Right atrium auricular region (tissue), 2 donors: ENCODE data around the gene RNPS1. TPM values are rescaled to one million over a fixed set of nuclear protein-coding genes. Genes with fewer than 3 reads are reported as not detected.

Source experiments
- DNase-seq: peaks from one replicate; pipeline ENCODE4 v3.0.0-alpha.2; 2019; ENCODE audit warnings: low spot score
- H3K27ac ChIP-seq, 2 donors: fragments of 200-600 bp; sonication (generic); 1 replicate in 1 of 2; 2 replicates in 1 of 2; pipeline ENCODE4 v1.5.1; 2016 to 2019
- H3K27me3 ChIP-seq, 2 donors: fragments of 200-600 bp; sonication (generic); one replicate each; pipeline versions ENCODE4 v1.5.1 to v1.6.0; 2017 to 2019
- H3K36me3 ChIP-seq: fragments of 200-600 bp; sonication (generic); one replicate; pipeline ENCODE4 v1.5.1; 2016
- H3K4me1 ChIP-seq, 2 donors: fragments of 200-600 bp; sonication (generic); one replicate each; pipeline versions ENCODE4 v1.5.1 to v1.6.0; 2017 to 2019
- H3K4me3 ChIP-seq, 2 donors: fragments of 200-600 bp; sonication (generic); 1 replicate in 1 of 2; 2 replicates in 1 of 2; pipeline ENCODE4 v1.5.1; 2017 to 2019; ENCODE audit warnings: mild to moderate bottlenecking in 1 of 2, moderate library complexity in 1 of 2
- H3K9me3 ChIP-seq, 2 donors: fragments of 200-600 bp; sonication (generic); one replicate each; pipeline ENCODE4 v1.5.1; 2019
- total RNA-seq, 2 donors: library from RNA; depleted of rRNA; stranded (reverse); fragments of >200 nt; gene quantifications; one replicate each; pipeline ENCODE4 v1.1.0, GENCODE V29; 2016
- TF ChIP-seq, protein P1 (sequence below), 2 donors: fragments of 200-600 bp; sonication (generic); IDR thresholded peaks; one replicate each; pipeline ENCODE4 v1.5.1; 2019; ENCODE audit warnings: antibody characterized with exemption in 2 of 2

RNPS1 gene
- total RNA-seq, 2 donors from 2014 or later = 93.6 to 124 TPM

DNA sequence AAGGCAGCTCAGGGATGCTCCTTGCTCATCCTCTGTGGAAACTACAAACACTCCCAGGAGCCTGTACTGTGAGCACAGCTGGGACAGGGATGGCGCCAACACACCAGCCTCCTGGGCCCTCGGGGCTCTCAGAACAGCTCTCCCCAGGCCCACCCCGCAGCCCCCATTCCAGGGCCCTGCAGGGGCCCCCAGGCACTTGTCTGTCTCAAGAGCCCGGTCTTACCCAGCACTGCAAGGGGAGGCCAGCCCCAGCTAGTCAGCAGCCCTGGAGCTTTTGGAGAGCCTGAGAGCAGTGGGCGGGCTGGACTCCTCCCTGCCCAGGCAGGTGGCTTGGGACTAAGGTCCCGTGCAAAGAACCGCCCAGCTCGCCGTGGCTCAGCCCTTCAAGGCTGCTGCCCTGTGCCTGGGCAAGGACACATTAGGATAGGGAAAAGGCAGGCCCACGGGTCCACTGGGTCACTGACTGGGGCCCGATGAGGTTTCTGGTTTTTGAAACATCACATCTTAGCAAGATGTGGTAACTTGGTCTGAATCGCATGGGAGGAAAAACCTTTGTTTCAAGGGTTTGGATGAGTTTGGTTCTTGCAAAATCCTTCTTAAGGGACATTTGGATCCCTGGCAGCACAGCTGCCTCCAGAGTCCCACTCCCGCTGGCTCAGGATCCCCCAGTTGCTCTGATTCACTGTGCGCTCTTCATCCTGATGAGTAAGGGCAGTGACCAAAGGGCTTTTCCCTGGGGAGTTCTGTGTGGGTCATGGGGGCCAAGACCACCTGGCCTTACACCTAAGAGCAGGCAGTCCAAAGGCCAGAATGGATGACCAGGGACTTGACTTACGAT, 28.9 kb downstream of the RNPS1 start:
- DNase-seq = no peak
- Histone ChIP-seq H3K4me1 (peaks cover 0 to 25% of the 10 kb centered on the region in 2 donors), H3K36me3 (peaks cover 40% of the 10 kb centered on the region), H3K27me3 (no peaks in the 10 kb centered on the region), H3K4me3 (no peak overlapping the region), H3K27ac (peak overlapping the region in 1 of 2 donors; percentile 7), H3K9me3 (no peaks in the 10 kb centered on the region)
- TF ChIP-seq, protein P1, sequence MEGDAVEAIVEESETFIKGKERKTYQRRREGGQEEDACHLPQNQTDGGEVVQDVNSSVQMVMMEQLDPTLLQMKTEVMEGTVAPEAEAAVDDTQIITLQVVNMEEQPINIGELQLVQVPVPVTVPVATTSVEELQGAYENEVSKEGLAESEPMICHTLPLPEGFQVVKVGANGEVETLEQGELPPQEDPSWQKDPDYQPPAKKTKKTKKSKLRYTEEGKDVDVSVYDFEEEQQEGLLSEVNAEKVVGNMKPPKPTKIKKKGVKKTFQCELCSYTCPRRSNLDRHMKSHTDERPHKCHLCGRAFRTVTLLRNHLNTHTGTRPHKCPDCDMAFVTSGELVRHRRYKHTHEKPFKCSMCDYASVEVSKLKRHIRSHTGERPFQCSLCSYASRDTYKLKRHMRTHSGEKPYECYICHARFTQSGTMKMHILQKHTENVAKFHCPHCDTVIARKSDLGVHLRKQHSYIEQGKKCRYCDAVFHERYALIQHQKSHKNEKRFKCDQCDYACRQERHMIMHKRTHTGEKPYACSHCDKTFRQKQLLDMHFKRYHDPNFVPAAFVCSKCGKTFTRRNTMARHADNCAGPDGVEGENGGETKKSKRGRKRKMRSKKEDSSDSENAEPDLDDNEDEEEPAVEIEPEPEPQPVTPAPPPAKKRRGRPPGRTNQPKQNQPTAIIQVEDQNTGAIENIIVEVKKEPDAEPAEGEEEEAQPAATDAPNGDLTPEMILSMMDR (IDR thresholded peaks at IDR 0.05) = no peak

DNA sequence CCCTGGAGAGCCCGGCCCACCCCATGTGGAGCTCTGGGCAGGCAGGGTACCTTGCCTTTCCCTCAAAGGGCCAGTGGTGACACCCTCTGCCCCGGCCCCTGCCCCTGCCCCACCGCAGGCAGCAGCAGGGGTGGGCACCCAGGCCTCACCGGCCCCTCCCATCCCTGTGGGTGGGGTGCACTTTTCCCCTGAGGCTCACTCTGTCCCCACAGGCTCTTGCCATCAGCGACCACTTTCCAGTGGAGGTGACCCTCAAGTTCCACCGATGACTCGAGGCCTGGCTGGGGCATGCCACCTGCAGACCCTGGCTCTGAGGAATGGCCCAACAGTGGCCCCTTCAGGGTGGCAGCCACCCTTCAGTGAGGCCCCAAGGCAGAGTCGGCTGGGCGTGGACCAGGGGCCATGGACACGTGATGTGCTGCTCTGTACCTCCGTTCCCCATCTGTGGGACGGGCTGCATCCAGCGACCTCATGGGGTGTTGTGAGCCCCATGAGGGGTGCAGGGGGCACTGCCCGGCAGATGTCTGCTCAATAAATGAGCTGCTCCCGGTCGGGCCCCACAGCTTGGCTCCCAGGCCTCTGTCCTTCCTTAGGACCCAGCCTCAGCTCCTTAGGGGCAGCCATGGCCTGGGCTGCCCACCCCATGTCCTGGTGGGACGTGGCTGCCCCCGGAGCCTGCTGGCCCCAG, 29.6 kb downstream of the RNPS1 start:
- no peaks in the 10 kb centered on the region for H3K27me3 ChIP-seq
- H3K4me3 ChIP-seq = no peak overlapping the region
- no peak for DNase-seq

DNA sequence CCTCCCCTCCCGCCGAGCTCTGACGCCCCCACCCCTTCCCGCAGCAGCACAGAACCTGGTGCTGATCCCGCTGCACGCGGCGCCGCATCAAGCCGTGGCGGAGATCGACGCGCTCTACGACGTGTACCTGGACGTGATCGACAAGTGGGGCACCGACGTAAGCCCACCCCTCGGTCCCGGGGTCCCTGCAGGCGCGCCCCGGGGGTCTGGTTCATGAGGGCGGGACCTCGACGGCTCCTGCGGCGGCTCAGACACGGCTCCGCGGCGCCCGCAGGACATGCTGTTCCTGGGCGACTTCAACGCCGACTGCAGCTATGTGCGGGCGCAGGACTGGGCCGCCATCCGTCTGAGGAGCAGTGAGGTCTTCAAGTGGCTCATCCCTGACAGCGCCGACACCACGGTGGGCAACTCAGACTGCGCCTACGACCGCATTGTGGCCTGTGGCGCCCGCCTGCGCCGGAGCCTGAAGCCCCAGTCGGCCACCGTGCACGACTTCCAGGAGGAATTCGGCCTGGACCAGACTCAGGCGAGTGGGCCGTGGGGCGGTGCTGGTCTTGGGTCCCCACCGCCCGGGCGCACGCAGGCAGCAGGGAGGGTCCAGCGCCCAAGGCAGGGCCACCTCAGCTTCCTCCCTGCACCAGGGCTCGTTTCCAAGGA, 30.3 kb downstream of the RNPS1 start:
- Histone ChIP-seq H3K4me1 (peaks cover 0 to 25% of the 10 kb centered on the region in 2 donors), H3K4me3 (peak overlapping the region in 1 of 2 donors; percentile 35), H3K9me3 (no peaks in the 10 kb centered on the region), H3K27ac (no peak overlapping the region), H3K27me3 (no peaks in the 10 kb centered on the region), H3K36me3 (peaks cover 40% of the 10 kb centered on the region)
- TF ChIP-seq, protein P1 (IDR thresholded peaks at IDR 0.05) = no peak
- DNase-seq = no peak

More for the DNA sequence above, 29.6 kb downstream of the RNPS1 start:
- TF ChIP-seq, protein P1 (IDR thresholded peaks at IDR 0.05) = no peak
- Histone ChIP-seq H3K4me1 (peaks cover 0 to 25% of the 10 kb centered on the region in 2 donors), H3K27ac (peak overlapping the region in 1 of 2 donors; percentile 7), H3K9me3 (no peaks in the 10 kb centered on the region), H3K36me3 (peaks cover 40% of the 10 kb centered on the region)

DNA sequence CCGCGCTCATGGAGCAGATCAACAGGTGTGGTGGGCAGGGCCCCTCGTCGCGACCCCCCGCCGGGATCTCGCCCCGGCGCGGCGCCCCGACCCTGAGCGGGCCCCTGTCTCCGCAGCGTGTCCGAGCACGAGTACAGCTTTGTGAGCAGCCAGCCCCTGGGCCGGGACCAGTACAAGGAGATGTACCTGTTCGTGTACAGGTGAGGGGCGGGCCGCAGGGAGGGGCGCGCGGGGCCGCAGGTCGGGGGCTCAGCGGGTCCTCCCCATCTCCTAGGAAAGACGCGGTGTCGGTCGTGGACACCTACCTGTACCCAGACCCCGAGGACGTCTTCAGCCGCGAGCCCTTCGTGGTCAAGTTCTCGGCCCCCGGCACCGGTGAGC, 30.8 kb downstream of the RNPS1 start:
- Histone ChIP-seq H3K4me1 (peaks cover 0 to 25% of the 10 kb centered on the region in 2 donors), H3K27ac (no peak overlapping the region), H3K36me3 (peaks cover 40% of the 10 kb centered on the region), H3K9me3 (no peaks in the 10 kb centered on the region), H3K27me3 (no peaks in the 10 kb centered on the region), H3K4me3 (peak overlapping the region in 1 of 2 donors; percentile 35)
- TF ChIP-seq, protein P1 (IDR thresholded peaks at IDR 0.05) = no peak
- no peak for DNase-seq

DNA sequence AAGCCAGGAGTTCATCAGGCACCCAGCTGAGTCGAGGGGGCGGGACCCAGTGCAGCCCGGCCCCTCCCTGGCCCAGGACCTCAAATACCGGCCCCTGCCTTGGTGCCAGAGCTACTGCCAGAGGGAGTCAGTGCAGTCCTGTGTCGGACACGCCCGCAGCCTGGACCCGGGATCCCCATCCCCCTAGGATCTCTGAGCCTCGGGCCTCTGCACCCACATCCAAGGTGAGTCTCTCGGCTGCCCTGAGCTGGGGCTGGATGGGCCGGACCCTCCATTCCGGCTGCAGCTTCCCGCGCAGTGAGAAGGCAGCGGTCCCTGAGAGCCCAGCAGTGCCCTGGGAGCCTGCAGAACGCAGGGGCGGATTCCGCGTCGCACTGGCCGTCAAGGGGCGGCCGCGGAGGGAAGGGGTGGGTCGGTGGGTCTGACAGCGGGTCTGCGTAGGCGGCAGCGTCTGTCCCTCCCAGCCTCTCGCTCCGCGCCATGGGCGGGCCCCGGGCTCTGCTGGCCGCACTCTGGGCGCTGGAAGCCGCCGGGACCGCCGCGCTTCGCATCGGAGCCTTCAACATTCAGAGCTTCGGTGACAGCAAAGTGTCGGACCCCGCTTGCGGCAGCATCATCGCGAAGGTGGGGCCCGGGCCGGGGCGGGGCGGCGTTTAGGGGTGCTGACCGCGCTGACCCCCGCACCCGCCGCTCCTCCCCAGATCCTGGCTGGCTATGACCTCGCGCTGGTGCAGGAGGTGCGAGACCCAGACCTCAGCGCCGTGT, 31.4 kb downstream of the RNPS1 start, which contains the start of gene DNASE1L2:
TSS of gene DNASE1L2 (plus strand) at position 108 of the 765 bp plus-strand sequence. CDS start at position 481, 373 bp downstream.
- Histone ChIP-seq H3K36me3 (peaks cover 44% of the 10 kb centered on the region), H3K27me3 (no peaks in the 10 kb centered on the region), H3K9me3 (no peaks in the 10 kb centered on the region), H3K4me3 (peak within 1 kb of the TSS in 1 of 2 donors; percentile 35), H3K4me1 (peaks cover 0 to 25% of the 10 kb centered on the region in 2 donors), H3K27ac (no peak within 1 kb of the TSS)
- TF ChIP-seq, protein P1 (IDR thresholded peaks at IDR 0.05) = no peak
- no peak for DNase-seq
